Stimulated activated CD4-positive, alpha-beta T cell treated with anti-CD3 and anti-CD28 coated beads, TNF-alpha, amount 100 ng/mL, for 48 hours (primary cell): Measurements from ENCODE around the gene AK4.
"Not testable (repeated sequence)": the region's sequence is repeated elsewhere in the genome, so short reads cannot be mapped to it uniquely, and the experiment has no call there.

Experiments used
- DNase-seq, 3 donors: peaks; one replicate each; pipeline ENCODE4 v3.0.0-alpha.2; 2020; ENCODE audit warnings: low read depth in 3 of 3

The AK4 gene

GRCh38 chr1:65150583-65151263, 2.7 kb downstream of the AK4 start:
- no peak for DNase-seq

DNA sequence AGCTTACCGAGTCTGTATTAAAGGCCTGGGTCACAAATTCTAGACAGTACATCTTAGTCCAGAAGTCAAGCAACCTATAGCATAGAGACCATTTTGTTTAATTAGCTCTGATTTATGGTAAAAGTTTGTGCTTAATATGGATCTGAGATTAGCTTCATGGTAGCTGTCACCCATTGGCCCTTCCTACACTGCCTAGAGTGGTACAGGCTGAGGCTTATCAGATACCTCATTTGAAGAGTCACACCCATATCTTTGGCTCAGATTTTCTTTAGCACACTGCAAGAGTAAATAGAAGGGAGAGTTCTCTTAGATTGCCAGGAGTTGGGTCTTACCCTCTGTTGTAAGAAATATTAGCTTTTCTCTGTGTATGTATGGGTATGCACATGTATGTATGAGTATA, 3.6 kb downstream of the AK4 start:
- no peak for DNase-seq

- no peak for DNase-seq
These were observed 5.6 kb downstream of the AK4 start for GRCh38 chr1:65153635-65154034.

- DNase-seq: no peak
These were observed 9.0 kb downstream of the AK4 start for GRCh38 chr1:65156910-65157545.

DNA sequence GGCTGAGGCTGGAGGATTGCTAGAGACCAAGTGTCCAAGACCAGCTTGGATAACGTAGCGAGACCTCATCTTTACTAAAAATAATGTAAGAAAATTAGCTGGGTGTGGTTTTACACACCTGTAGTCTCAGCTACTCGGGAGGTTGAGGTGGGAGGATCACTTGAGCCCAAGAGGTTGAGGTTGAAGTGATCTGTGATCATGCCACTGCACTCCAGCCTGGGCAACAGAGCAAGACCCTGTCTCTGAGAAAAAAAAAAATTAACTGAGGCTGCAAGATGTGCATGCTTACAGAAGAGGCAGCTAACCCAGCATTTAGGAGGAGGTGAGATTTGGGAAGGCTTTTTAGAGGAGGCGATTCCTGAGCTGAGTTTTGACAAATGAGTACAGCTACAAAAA, 9.5 kb downstream of the AK4 start:
- no peak for DNase-seq

- not testable (repeated sequence) for DNase-seq
These were observed 11.3 kb downstream of the AK4 start for GRCh38 chr1:65159291-65159688.

DNA sequence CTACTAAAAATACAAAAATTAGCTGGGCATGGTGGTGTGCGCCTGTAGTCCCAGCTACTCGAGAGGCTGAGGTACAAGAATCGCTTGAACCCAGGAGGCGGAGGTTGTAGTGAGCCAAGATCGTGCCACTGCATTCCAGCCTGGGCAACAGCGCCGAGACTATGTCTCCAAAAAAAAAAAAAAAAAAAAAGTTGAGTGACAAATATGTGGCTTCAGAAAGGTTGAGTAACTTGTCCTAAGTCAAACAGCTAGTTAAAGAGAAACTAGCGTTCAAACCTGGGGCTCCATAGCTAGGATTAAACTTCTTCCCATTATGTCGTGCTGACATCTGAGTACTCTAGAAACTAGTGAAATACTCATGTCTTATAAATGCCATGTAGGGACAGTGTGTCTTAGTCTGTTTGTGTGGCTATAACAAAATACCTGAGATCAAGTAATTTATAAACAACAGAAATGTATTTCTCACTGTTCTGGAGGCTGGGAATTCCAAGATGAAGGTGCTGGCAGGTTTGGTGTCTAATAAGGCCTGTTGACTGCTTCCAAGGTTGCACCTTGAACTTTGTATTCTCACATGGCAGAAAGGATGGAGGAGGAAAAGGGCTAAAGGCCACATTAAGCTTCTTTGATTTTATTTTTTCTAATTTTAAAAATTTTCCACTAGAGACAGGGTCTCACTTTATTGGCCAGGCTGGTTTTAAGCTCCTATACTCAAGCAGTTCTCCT, 12.0 kb downstream of the AK4 start:
- no peak for DNase-seq

- no peak for DNase-seq
These were observed 15.3 kb downstream of the AK4 start for GRCh38 chr1:65163201-65163805.

DNA sequence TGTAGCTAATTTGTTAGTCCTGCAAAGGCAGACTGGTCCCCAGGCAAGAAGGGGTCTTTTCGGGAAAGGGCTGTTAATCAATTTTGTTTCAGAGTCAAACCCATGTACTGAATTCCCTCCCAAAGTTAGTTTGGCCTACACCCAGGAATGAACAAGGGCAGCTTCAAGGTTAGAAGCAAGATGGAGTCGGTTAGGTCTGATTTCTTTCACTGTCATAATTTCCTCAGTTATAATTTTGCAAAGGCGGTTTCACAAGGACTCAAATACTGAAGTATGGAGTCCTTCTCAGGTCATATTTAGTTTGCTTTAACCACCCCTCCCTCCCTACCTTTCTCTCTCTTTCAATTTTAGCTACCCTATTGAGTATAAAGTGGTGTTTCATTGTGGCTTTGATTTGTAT, 16.1 kb downstream of the AK4 start:
- not testable (repeated sequence) for DNase-seq

DNA sequence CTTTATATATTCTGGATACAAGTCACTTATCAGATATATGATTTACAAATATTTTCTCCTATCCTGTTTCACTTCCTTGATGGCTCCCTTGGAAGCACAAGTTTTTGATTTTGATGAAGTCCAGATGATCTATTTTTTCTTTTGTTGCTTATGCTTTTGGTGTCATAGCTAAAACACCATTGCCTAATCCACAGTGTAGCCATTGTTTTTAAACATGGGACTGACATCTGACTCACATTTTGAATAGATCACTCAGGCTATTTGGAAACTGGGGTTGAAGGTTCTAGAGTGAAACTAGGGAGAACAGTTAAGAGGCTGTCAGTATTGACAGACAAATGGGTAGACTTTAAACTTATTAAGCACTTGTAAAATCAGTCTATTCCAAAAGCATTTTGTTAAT, 16.6 kb downstream of the AK4 start:
- DNase-seq: no peak

DNA sequence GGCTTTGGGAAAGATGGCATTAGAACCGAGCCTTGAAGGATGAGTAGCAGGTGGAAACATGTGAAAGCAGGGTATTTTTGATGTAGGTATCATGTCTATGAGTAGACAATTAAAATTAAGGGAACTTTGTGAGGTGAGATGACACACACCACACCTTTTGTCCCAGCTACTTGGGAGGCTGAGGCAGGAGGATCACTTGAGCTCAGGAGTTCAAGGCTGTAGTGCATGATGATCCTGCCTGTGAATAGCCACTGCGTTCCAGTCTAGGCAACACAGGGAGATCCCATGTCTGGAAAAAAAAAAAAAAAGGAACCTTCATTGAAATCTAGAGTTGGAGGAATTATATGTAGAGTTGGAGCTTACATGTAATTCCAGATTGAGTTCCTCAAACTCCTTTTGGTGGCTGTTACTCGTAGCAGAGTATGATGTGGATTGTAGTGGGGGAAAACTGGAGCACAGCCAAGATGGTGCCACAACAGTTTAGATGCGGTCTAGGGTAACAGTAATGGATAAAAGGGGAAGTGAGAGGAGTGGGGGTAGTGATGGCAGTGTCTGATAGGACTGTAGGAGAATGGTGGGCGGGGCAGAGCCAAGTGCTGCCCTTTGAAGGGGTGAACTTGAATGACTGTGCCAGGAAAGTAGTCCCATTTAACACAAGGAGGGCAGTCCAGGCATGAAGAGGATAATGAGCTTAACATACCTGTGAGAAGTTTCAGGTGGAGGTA, 17.4 kb downstream of the AK4 start:
- DNase-seq: no peak

DNA sequence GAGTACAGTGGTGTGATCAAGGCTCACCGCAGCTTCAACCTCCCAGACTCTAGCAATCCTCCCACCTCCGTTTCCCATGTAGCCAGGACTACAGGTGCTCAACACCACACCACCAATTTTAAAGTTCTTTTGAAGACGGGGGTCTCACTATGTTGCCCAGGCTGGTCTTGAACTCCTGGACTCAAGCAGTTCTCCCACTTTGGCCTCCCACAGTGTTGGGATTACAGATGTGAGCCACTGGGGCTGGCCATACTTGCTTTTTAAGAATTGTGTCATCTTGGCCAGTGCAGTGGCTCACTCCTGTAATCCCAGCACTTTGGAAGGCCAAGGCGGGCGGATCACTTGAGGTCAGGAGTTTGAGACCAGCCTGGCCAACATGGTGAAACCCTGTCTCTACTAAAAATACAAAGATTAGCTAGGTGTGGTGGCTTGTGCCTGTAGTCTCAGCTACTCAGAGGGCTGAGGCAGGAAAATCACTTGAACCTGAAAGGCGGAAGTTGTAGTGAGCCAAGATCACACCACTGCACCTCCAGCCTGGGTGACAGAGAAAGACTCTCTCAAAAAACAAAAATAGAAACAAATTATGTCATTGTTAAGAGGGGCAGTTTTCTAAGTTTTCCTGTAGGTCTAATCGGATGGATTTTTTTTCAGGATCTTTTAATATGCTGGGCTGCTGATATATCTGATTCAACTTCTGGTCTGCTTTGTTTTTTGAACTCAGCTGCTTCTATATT, 18.7 kb downstream of the AK4 start:
- no peak for DNase-seq

GRCh38 chr1:65167586-65168242, 19.7 kb downstream of the AK4 start:
- DNase-seq: no peak

GRCh38 chr1:65168867-65169266, 20.9 kb downstream of the AK4 start:
- no peak for DNase-seq

DNA sequence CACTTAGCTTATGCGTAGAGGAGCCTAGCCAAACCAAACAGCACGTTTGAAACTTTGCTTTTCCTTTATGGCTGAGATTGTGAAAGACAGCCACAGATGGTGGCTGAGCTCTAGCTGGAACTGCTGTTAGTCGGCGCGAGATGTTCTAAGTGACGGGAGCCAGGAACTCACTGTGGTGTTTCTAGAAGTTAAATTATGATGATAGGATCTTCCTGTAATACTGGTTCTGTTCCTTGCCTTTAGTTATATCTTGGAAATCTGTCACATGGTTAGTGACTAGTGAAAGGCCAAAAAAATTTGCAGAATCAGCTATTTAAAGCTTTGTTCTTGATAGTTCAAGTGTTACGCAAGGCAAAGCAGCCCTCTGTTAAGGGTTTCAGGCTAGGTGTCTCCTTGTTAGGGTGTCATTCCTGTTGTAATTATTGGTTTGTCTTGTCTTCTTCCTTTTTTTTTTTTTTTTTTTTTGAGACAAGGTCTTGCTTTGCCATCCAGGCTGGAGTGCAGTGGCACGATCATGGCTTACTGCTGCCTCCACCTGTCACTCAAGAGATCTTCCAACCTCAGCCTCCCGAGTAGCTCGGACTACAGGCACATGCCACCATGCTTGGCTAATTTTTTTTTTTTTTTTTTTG, 22.6 kb downstream of the AK4 start:
- DNase-seq: no peak

- DNase-seq: no peak
These were observed 25.1 kb downstream of the AK4 start for GRCh38 chr1:65172936-65173690.

DNA sequence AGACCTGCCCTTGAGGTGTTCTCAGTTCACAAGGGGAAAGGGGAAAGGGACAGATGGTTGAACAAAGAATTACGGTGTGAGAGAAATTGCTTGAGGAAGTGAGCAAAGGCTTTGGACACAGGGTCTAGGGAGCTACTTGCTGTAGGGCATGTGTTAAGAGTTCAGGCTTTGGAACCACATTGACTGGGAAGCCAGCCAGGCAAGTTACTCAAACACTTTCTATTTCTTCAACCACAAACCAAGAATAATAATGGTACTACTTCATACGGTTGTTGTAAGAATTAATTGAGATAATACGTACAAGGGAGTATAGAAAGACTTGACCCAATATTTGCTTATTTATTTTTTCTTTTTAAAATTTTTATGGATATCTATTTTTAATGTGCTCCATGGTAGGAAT, 26.6 kb downstream of the AK4 start:
- no peak for DNase-seq

DNA sequence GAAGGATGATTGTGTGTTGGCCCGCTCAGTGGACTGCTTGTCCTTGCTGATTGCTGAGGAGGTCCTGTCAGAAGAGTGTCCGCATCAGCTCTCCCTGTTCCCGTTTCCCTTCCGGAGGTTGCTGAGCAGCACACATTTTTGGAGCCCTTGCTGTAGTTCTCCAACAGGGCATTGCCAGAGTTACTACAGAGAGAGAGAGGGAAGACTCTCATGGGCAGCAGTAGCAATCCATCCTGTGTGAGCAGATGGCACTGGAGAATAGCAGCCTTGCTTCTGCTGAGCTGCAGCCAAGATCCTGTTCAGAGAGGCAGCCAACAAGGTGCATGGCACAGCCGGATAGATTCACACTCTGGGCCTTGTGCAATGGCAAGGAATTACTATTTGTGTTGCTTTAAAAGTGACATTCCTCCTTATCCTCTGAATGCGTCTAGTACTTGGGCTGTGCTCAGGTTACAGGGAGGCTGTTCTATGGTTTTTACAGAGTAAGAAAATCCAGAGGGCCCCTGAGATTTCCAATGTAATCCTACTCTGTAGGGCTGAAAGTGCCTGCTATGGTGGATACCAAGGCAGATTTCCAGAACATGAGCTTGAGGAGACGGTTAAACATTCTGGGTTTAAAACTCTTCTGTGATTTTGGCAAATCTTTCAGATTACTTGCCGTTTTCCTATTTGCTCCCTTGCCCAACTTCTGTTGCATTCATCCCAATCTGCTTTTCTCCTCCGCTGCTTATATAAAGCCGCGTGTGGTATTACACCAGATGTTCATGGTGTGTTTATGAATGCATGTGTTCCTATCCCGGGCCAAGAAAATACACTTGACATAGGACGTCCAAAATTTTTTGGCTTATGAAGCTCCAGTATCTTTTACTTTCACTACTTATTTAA, 27.4 kb downstream of the AK4 start:
- no peak for DNase-seq

- DNase-seq: no peak
These were observed 28.1 kb downstream of the AK4 start for GRCh38 chr1:65176056-65176450.
